Measurements from ENCODE around the gene HSDL1. TPM values are rescaled to one million over a fixed set of nuclear protein-coding genes. Genes with fewer than 3 reads are reported as not detected.

Gene HSDL1
- total RNA-seq, 4 donors from 2014 or later: 20.2 to 26.8 (median 22.6) TPM

DNA sequence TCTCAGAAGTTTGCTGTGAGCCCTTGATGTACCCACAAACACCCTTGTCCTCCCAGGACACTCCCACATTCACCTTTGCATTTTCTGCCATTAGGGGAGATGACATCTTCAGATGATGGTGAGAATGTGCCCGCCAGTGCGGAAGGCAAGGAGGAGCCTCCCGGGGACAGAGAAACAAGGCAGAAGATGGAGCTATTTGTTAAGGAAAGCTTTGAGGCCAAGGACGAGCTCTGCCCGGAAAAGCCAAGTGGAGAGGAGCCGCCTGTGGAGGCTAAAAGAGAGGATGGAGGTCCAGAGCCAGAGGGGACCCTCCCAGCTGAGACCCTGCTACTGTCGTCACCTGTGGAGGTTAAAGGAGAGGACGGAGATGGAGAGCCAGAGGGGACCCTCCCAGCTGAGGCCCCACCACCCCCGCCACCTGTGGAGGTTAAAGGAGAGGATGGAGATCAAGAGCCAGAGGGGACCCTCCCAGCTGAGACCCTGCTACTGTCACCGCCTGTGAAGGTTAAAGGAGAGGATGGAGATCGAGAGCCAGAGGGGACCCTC lies 24.9 kb upstream of the HSDL1 start:
- no peak for TF ChIP-seq POLR2A (IDR thresholded peaks at IDR 0.05)
- TF ChIP-seq, protein P1, sequence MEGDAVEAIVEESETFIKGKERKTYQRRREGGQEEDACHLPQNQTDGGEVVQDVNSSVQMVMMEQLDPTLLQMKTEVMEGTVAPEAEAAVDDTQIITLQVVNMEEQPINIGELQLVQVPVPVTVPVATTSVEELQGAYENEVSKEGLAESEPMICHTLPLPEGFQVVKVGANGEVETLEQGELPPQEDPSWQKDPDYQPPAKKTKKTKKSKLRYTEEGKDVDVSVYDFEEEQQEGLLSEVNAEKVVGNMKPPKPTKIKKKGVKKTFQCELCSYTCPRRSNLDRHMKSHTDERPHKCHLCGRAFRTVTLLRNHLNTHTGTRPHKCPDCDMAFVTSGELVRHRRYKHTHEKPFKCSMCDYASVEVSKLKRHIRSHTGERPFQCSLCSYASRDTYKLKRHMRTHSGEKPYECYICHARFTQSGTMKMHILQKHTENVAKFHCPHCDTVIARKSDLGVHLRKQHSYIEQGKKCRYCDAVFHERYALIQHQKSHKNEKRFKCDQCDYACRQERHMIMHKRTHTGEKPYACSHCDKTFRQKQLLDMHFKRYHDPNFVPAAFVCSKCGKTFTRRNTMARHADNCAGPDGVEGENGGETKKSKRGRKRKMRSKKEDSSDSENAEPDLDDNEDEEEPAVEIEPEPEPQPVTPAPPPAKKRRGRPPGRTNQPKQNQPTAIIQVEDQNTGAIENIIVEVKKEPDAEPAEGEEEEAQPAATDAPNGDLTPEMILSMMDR (IDR thresholded peaks at IDR 0.05 in 4 of 5, conservative IDR thresholded peaks at IDR 0.05 in 1 of 5): no peak
- in situ Hi-C loops (cut with MboI; ENCODE audit: low sequenced_read_pairs in 4 of 4) (loop anchor here in 2 of 4 donors (10.0 to 25.0 kb wide), 2 partner anchors 85 to 208 kb away; partner anchors contain the start of genes NECAB2 (in 1 of the 2) and OSGIN1 (in 1 of the 2)), intact Hi-C loops (cut with DNase I; ENCODE audit: low total_unique reads) (no loop called here)
- H3K9me3 ChIP-seq: no peaks in the 10 kb centered on the region
- no peak overlapping the region for H3K27ac ChIP-seq
- H3K27me3 ChIP-seq: peaks cover 0 to 4% (median 4%) of the 10 kb centered on the region in 3 donors
- no peaks in the 10 kb centered on the region for H3K36me3 ChIP-seq
- H3K4me3 ChIP-seq: no peak overlapping the region
- H3K4me1 ChIP-seq: no peaks in the 10 kb centered on the region
- DNase-seq: no peak
- no peak for ATAC-seq

DNA sequence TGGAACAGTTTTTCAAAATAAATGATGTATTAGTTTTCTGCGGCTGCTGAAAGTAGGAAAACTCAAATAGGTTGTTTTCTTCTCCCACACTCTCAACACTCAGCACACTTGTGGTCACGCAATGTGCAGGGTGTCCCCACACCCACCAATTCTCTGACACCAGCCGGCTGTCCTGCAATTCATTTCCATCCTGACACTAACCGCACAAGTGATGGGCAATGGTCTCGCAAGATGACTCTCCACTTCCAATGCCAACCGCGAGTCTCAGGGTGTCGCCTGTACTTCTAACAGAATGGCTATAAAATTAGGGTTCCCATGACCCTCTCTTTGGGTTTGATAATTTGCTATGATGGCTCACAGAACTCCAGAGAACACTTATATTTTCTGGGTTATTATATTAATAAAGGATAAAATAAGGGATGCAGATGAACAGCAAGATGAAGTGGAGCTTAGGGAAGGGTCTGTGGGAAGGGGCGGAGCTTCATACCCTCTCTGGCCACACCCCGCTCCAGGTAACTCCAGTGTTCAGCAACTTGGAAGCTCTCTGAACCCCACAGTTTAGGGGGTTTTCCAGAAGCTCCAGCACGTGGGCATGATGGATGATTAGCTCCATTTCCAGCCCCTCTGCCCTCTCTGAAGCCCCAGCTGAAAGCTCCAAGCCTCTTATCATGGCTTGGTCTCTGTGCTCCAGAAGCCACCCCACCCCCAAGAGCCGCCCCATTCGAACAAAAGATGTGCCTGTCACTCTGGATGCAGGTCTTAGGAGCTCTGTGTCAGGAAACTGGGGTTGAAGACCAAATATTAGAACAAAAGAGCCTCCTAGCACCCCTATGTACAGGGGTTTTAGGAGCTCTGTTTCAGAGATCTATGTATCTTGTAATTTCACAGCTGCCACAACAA lies 22.1 kb upstream of the HSDL1 start:
- DNase-seq: no peak
- Histone ChIP-seq H3K4me3 (no peak overlapping the region), H3K9me3 (no peaks in the 10 kb centered on the region), H3K4me1 (no peaks in the 10 kb centered on the region), H3K36me3 (no peaks in the 10 kb centered on the region), H3K27me3 (peaks cover 0 to 4% (median 4%) of the 10 kb centered on the region in 3 donors), H3K27ac (no peak overlapping the region)
- ATAC-seq: no peak
- in situ Hi-C loops (cut with MboI; ENCODE audit: low sequenced_read_pairs in 4 of 4): loop anchor here in 1 of 4 donors (25.0 kb wide), 1 partner anchor 205 kb away; the partner anchor contains the start of genes NECAB2 and OSGIN1
- no peak for TF ChIP-seq POLR2A (IDR thresholded peaks at IDR 0.05)
- TF ChIP-seq, protein P1 (IDR thresholded peaks at IDR 0.05 in 4 of 5, conservative IDR thresholded peaks at IDR 0.05 in 1 of 5): no peak
- intact Hi-C loops (cut with DNase I; ENCODE audit: low total_unique reads): no loop called here

DNA sequence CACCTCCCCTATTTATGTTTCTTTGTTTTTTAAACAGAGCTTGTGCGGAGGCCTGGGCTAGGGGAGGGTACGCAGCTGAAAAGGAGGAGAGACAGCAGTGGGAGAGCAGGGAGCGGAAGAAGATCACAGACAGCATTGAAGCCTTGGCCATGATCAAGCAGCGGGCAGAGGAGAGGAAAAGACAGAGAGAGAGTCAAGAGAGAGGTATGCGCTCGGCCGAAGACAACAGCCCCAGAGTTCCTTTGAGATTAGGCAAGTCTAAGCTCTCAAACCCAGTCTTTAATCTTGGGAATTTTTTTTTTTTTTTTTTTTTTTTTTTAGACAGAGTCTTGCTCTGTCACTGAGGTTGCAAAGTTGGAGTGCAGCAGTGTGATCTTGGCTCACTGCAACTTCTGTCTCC lies 20.8 kb upstream of the HSDL1 start:
- in situ Hi-C loops (cut with MboI; ENCODE audit: low sequenced_read_pairs in 4 of 4): loop anchor here in 1 of 4 donors (25.0 kb wide), 1 partner anchor 203 kb away; the partner anchor contains the start of genes NECAB2 and OSGIN1
- Histone ChIP-seq H3K27ac (no peak overlapping the region), H3K27me3 (peaks cover 3 to 4% (median 4%) of the 10 kb centered on the region in 3 donors), H3K36me3 (no peaks in the 10 kb centered on the region), H3K4me1 (no peaks in the 10 kb centered on the region), H3K9me3 (no peaks in the 10 kb centered on the region), H3K4me3 (no peak overlapping the region)
- ATAC-seq (no peak), DNase-seq (no peak)
- no peak for TF ChIP-seq POLR2A (IDR thresholded peaks at IDR 0.05)
- TF ChIP-seq, protein P1 (IDR thresholded peaks at IDR 0.05 in 4 of 5, conservative IDR thresholded peaks at IDR 0.05 in 1 of 5): no peak
- intact Hi-C loops (cut with DNase I; ENCODE audit: low total_unique reads): no loop called here

DNA sequence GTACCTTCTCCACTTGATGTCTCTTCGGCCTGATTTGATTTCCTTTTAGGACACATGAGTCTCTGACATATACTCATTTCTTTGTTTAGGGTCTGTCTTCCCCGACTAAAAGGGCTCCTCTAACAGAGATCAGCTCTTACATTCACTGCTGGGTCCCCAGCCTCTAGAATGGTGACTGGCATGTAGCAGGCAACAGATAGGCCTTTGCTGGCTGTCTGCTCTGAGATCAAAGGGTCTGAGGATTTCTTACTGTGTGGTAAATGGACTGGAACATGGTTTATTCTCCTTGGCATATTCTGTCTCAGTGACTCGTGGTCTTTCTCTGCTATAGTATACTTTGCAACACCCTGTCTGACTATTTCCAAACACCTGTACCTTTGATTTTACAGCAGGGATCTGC lies 16.8 kb upstream of the HSDL1 start:
- Histone ChIP-seq H3K4me3 (no peak overlapping the region), H3K4me1 (no peaks in the 10 kb centered on the region), H3K36me3 (no peaks in the 10 kb centered on the region), H3K27me3 (peaks cover 0 to 12% (median 3%) of the 10 kb centered on the region in 3 donors), H3K9me3 (no peaks in the 10 kb centered on the region), H3K27ac (no peak overlapping the region)
- intact Hi-C loops (cut with DNase I; ENCODE audit: low total_unique reads) (no loop called here), in situ Hi-C loops (cut with MboI; ENCODE audit: low sequenced_read_pairs in 4 of 4) (loop anchor here in 1 of 4 donors (25.0 kb wide), 1 partner anchor 200 kb away; the partner anchor contains the start of genes NECAB2 and OSGIN1)
- no peak for DNase-seq
- ATAC-seq: no peak
- TF ChIP-seq POLR2A (IDR thresholded peaks at IDR 0.05): no peak
- TF ChIP-seq, protein P1 (IDR thresholded peaks at IDR 0.05 in 4 of 5, conservative IDR thresholded peaks at IDR 0.05 in 1 of 5): no peak
